HG02678 (cell line): ENCODE results near the gene CABP4.

Source experiments
- ATAC-seq: cut with Tn5 transposase; IDR thresholded peaks from one replicate; pipeline ENCODE4 v1.9.1; 2021; ENCODE audit warnings: mild to moderate bottlenecking, moderate library complexity; ENCODE audit not compliant: unreplicated experiment

The CABP4 gene

DNA sequence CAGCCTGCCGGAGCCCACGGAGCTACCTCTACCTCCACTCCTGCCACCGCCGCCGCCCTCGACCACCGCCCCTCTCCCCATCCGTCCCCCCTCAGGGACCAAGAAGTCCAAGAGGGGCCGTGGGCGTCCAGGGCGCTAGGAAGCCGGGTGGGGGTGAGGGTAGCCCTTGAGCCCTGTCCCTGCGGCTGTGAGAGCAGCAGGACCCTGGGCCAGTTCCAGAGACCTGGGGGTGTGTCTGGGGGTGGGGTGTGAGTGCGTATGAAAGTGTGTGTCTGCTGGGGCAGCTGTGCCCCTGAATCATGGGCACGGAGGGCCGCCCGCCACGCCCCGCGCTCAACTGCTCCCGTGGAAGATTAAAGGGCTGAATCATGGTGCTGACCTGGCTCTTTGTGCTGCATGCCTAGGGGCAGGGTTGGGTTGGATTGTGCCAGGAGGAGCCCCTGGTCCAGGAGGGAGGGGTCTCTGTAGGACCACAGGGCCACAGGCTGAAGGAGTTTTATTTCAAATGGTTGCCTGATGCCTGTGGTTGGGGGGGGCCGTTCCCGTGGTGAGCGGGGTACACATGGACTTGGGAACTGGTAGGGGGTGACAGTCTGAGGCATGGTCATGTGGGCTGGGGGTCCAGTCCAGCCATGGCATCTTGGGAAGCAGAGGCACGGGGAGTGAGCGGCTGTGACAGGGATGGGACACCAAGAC lies 20.0 kb upstream of the CABP4 start:
- no peak for ATAC-seq

DNA sequence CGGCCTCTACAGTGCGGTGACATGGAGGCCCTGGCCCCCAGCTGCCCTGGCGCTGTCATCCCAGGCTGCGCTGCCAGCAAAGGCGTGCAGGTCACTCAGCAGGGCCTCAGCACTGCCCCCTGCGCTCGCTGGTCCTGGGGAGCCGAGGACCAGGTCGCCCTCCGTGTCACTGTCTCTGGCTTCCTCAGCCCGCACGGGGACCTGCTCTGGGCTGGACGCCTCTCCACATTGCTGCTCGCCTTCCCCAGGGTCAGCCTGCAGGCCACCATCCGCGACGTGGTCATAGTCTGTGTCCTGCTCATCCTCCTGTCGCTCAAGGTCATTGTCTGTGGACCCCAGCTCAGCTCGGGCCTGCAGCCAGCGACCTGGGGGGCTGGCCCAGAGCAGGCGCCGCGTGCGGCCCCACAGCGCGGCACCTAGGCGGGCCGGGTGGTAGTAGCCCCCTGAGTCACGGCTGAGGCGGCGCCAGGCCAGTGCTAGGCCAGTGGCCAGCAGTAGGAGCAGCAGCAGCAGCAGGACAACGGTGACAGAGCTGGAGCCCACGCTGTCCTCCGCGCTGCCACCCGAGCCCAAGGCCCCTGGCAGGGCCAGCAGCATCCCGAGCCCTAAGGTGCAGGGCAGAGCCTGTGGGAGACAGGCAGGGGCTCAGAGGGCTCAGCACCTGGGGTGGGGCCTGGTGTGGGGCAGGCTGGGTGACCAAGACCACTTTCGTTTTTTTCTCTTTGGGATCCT lies 19.3 kb upstream of the CABP4 start:
- ATAC-seq, result no peak

DNA sequence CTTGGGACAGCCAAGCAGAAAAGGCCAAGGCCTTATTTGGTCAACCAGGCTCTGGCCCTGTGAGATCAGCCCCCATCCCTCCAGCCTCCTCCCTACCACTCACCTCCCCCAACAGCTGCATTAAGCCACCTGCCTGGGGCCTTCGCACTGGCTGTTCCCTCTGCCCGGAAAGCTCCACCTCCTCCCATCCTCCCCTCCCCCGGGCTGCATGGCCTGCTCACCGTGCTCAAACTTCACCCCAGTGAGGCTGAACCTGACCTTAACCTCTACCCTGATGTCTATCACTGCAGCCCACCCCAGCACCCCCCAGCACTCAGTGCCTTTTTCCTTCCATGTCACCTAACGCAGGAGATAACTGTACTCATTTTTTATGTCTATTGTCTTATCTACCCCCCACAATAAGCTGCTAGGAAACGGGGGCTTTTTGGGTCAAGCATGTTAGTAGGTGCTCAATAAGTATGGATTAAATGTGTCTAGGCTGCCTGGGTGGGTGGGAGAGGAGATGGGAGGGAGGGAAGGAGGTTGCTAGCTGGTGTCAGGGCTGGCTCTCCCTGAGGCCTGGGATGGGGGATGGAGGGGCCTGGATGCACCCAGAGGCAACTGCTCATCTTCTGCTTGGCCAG lies 18.6 kb upstream of the CABP4 start:
- peak; percentile 30 for ATAC-seq

DNA sequence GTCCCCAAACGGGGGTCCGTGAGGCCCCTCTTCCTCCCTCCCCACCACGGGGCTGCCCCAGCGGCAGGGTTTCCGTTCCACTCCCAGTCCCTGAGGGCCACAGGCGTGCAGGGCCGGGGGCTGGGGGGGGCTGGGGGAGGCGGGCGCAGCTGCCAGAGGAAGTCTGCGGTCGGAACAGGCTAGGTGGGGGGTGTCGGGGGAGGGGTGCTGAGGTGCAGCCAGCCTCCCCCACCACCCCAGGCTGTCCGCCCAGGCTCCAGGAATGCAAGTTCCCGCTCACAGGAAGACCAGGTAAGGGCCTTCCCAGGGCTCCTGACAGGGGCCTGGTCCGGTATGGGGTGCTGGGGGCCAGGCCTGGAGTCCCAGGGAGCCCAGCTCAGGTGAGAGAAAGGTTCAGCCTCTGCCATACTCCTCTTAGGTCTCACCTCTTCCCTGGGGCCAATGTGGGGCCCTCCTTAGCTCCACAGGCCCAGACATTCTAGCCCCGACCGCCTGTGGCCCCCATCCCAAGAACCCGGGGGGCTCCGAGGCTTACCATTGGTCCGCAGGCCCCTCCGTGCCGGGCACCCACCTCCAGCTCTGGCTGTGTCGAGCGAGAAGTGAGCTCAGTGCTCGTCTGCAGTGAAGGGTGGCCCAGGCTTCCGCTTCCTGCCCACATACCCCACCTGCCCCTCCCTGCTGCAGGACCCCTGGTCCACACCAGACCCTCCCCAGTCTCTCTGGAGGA lies 17.9 kb upstream of the CABP4 start, which contains the start of gene PTPRCAP:
Gene PTPRCAP (minus strand): TSS at position 601 of the 727 bp plus-strand sequence. CDS start 63 bp downstream, at position 538.
- peak; percentile 37 for ATAC-seq

DNA sequence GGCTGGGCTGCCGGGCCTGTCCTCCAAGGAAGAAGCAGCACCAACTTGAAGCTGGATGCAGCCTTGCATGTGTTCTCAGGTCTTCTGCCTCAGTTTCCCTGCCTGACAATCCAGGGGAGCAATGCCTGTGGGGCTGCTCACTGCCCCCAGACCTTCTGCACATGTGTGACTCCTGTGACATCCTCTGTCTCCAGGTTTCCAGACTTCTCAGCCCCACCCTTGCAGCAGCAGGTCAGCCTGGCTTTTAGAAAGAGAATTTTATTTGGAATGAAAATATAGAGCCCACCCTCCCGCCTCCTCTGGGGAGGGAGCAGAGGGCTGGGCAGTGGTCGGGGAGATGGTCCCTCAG lies 17.4 kb upstream of the CABP4 start:
- ATAC-seq, result no peak

DNA sequence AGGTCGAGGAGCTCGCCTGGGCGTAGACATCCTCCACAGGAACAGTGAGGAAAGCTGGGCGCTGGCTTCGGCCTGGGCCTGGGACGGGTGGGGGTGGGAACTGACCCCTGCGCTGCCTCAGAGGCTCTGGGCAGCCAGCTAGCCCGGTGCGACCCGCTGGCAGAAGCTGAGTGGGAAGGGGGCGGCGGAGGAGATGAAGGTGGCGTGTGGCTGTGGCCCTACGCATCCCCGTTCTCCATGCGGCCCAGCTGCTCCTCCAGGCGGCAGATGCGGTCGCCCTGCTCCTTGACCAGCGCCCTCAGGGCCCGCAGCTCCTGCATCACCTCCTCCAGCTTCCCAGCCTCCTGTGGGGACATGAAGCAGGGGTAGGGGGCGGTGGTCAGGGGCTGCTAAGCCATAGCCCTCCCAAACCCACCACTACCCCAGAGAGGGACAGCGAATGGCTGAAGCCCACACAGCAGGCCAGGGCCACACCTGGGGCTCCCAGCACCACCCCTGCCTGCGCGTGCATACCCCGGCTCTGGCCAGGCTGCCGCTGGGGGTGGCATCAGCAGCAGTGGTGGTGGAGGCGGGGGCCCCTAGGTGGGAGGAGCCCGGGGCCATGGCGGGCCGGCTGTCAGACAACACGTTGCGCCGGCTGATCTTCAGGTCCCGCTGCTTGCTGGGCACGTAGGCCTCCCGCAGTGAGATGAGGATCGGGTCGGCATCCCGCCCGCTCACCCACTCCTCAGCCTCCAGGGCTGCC lies 16.8 kb upstream of the CABP4 start:
- no peak for ATAC-seq

DNA sequence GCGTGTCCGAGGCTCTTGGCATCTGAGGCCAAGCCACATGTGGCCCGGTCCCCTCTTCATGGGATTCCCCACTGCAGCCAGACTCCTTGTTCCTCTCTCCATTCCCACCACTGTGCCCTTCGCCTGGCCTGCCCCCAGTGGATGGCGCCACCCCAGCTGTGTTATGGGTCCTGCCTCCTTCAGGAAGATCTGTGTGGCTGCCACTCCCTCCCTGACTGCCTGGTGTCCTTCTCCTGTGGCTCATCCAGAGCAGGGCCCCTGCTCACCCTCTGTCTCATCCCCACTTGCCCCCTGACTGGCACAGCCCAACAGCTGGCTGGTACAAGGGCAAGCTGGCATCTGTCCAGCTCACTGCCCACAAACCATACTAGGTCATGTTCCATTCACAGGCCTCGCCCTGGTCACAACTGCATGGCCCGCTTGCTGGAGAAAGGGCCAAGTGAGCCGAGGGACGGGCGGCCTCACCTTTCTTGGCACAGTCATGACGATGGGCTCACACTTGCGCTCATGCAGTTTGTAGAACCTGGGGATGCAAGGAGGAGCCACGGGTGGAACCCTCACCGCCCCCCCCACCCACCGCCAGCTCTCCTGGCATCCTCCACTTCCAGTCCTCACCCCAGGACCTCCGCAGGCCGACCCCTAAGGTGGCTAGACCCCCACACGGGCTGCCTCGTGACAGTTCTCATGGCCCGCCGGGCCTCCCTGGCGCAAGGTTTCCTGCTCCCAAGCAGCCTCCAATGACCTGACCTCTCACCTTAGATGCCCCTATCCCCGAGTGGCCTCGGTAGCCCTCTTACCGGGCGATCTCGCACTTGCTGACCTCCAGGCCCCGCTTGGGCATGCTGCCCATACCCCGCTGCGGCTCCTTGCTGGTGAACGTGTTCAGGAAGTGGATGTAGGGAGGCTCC lies 15.6 kb upstream of the CABP4 start:
- ATAC-seq, result no peak

DNA sequence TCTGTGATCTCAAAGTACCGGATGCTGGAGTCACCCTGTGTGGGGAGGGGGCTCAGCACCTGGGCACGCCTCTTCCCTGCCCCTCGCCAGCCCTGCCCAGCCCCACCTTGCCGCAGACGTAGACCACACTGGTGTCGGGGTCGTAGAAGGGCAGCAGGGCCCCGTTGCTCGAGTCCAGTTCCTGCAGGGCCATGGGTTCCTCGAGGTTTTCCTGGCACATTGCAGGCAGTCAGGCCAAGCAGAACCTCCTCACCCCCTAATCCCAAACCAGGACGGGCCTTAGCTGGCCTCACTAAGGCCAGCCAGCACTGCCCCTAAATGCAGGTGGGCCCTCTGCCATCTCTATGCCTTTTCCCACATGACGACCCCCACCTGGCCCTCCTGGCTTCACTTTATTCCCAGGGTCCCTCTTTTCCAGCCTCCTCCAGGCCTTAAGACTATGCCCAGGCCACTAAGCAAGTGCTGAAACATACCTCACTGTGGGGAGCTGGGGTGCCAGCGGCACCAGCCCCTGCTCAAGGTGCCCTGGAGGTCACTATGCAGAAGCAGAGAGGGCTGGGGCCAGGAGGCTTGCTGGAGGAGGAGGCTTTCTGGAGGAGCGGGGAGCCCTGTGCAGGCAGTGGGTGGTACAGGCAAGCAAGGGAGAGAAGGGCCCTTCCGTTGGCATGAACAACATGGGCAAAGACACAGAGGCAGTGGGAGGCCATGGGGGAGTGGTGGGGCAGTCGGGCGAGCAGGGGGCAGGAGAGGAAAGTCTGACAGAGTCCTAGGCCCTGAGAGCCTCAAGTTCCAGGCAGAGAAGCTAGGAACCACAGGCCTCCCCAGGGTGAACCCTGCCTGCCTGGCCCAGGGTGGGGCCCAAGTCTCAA lies 14.7 kb upstream of the CABP4 start:
- no peak for ATAC-seq

DNA sequence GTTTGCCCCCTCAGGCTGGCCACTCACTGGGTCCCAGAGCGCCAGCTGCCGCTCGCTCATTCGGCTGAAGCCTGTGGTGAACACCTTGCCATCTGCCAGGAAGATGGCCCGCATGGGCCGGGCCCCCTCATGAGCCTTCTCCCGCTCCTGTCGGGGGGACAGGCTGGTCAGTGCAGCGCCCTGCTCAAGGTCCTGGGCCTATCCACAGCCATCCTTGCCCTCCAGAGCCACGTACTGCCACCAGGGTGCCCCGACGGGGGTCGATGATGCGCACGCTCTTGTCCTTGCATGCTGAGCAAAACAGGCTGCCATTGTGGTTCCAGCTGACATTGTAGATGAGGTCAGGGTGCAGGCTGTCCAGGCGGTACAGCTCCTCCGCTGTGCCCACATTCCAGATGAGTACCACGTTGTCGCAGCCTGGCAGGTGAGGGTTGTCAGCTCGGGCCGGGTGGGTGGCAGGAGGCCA lies 14.0 kb upstream of the CABP4 start:
- ATAC-seq, result no peak

DNA sequence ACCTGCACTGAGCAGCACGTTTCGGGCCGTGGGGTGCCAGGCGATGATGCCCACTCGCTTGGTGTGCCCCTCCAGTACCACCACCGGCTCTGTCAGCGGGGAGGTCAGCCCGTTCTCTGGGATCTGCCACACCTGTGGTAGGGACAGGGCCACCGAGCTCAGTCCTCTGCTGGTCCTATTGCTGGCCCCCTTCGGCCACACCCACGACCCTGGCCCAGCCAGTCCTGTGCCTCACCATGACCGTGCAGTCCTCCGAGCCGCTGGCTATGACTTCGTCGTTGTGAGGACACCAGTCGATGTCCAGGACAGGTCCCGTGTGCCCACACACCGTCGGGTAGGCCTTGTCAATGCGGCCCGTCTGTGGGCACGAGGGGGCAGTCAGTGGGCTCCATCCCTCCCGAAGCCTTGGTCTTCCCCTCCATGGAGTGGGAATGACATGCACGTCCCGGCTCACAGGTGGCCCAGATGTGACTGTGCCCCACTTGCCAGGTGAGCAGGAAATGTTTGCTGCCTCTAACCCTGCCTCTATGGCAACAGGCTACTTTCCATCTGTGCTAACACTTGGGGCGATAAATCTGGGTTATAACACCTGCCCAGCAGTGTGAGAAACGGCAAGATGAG lies 13.3 kb upstream of the CABP4 start:
- no peak for ATAC-seq

DNA sequence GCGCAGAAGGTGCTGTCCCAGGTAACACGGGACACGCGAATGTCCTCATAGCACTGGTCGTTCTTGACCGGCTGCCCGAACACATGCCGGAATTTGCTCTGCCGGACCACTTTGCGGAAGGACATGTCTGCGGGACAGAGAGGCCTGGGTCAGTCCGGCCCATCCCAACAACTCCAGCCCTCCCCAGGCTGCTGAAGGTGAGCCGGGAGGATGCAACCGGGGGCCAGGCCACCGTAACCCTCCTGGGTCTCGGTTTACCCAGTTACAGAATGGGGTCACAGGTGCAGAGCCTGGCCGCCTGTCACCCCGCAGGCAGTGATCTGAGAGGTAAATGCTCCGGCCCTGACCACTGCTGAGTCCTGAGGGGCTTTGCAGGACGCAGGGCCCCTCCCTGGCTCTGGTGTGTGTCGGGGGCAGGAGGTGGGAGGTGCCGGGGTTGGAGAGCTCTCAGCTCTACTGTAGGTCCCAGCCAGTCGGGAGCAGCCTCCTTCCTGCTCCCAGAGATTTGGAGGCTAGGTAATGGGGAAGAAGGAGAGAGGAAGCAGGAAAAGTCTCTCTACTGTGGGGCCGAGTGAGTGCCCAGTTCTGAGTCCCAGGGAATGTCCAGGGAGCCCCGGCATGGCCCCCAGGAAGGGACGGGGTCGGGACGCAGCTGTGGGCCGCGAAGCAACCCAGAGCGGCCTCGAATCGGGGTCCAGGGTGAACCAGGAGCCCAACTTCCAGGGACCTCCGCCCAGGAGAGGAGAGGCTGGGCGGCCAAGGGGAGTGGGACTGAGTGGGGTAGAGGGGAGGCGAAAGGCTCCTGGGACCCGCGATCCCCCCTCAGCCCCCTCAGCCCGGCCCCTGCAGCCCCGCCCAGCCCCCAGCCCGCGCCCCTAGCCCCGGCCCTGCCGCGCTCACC lies 12.4 kb upstream of the CABP4 start:
- peak; percentile 9 for ATAC-seq

DNA sequence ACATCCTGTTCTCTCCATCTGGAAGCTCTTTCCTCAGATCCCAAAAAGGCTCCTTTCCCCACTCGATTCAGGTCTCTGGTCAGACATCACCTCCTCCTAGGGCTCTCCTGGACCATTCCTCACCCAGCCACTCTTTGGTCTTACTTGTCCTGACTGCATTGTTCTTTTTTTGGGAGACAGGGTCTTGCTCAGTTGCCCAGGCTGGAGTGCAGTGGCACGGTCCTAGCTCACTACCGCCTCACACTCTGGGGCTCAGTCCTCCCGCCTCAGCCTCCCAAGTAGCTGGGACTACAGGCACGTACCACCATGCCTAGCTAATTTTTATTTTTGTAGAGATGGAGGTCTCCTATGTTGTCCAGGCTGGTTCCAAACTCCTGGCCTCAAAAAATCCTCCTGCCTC lies 9.6 kb upstream of the CABP4 start:
- no peak for ATAC-seq

DNA sequence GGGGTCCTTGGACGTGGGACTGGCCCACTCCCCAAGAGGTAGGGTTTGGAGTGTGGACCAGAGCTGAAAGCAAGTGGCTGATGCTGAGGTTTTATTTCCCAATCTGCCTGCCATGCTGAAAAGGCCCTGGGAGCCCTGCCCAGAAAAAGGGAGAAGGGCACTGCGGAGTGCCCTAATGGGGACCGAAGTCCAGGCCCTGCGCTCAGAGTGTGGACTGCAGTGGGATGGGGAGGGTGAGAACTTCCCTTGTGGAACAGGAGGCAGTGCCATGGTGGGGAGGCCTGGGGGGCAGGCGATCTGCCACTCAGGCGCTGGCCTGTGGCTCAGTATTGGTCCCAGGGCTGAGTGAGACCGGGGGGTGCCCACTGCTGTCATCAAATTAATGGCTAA lies 6.9 kb upstream of the CABP4 start:
- ATAC-seq, result no peak

DNA sequence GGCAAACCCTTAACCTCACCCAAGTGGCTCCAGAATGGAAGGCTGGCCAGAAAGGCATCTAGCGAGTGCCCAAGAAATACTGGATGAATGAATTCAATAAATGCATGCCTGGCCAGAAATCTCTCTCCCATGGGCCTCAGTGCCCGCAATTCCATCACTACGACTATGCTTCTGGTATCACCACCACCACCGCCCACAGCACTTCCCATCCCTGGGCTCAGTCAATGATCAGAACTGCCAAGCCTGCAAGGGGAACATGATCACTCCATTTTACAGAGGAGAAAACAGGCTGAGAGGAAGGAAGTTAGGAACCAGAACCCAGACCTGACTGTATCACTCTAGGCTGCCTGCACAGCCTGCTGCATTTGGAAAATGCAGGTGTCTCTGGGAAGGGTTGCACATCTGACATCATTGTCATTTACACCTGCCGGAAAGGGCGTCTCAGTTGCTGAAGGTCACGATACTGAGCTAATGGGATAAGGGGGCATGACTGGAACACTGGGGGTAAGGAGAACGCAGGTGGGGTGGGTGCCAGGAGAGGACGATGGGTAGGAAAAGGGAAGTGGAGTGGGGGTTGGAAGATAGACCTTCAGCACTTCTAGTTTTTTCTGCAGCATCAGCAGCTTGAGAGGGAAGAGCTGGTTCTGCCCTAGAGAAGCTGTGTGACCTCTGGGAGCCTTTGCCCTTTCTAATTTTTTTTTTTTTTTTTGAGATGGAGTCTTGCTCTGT lies 5.9 kb upstream of the CABP4 start:
- no peak for ATAC-seq

DNA sequence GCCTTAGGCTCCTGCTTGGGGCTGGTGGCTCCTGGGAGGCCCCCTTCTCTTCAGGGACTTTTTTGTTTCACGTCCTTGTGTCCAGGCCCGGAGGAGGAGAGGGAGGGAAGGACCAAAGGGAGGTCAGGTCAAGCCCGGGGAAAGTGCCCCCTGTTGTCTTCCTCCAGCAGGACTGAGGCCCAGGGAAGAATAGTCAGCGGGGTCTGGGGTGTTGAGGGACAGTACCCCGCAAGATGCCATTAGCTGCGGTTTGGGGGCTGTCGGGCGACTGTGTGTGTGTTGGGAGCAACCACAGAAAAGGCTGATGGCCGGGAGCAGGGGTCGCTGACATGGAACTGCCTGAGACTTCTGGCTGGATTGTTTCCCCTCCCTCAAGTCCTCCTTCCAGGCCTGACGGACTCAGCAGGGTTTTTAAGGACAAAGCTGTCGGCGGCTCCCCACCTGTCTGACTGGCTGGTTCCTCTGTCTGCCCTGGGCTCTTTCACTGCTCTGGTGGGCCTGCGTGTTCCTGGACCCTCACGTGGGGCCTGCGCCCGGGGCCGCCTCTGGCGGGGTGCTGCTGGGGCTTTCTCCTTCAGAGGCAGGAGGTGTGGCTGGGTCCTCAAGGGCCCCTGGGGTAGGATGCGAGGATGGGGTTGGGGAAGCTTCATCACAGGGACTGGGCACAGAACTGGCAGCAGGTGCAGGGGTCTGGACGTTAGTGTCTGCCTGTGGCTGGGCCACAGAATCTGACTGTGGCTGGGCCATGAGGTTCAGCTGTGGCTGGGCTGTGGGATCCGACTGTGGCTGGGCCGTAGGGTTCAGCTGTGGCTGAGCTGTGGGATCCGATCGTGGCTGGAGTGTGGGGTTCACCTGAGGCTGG lies 4.1 kb upstream of the CABP4 start:
- ATAC-seq, result no peak

DNA sequence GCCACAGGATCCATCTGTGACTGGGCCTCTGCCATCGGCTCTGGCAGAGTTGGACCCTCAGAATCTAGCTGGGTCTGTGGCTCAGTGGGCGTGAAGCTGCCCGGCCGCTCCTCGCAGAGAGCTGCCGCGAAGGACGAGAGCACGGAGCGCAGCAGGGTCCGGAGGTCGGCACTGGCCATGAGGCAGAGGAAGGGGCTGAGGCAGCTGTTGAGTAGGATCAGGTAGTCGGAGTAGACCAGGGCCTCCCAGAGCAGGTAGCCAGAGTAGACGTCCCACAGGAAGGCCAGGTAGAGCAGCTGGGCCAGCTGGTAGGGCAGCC lies 3.5 kb upstream of the CABP4 start:
- no peak for ATAC-seq
